H54 (cell line): ENCODE data around the gene LASP1NB.
"Not testable (repeated sequence)": the region's sequence is repeated elsewhere in the genome, so short reads cannot be mapped to it uniquely, and the experiment has no call there.

ENCODE experiments used
- DNase-seq: peaks from one replicate; pipeline ENCODE4 v3.0.0; 2011; ENCODE audit warnings: low spot score, mixed read lengths; ENCODE audit not compliant: insufficient read length
- FAIRE-seq: peaks from 3 replicates; lab custom pipeline; 2011; peaks lifted over from hg19 to GRCh38; lab: Jason Lieb, UNC
- POLR2A ChIP-seq: IDR thresholded peaks from 2 replicates; pipeline ENCODE4 v1.6.1; 2011; ENCODE audit warnings: low read depth, mild to moderate bottlenecking, low read length

LASP1NB gene

GRCh38 chr17:38903404-38903803 lies 22.0 kb upstream of the LASP1NB start:
- DNase-seq (no peak), FAIRE-seq (no peak)
- no peak for TF ChIP-seq POLR2A

DNA sequence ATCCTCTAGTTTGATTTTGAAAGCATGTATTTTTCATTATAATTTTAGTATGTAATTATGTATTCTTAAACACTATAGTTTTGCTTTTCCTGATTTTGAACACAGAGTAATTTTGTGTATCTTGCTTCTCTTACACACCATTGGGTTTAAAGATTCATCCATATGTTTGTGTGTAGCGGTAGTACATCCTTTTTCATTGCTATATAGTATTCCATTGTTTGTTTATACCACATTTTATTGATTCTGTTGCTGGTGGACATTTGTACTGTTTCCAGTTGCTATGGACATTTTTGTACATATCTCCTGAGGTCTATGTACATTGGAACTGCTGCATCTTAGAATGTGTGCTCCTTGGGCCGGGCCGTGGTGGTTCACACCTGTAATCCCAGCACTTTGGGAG lies 20.5 kb upstream of the LASP1NB start:
- no peak for TF ChIP-seq POLR2A
- FAIRE-seq (no peak), DNase-seq (no peak)

- DNase-seq (no peak), FAIRE-seq (no peak)
- no peak for TF ChIP-seq POLR2A
These were observed 20.0 kb upstream of the LASP1NB start for GRCh38 chr17:38905375-38905774.

DNA sequence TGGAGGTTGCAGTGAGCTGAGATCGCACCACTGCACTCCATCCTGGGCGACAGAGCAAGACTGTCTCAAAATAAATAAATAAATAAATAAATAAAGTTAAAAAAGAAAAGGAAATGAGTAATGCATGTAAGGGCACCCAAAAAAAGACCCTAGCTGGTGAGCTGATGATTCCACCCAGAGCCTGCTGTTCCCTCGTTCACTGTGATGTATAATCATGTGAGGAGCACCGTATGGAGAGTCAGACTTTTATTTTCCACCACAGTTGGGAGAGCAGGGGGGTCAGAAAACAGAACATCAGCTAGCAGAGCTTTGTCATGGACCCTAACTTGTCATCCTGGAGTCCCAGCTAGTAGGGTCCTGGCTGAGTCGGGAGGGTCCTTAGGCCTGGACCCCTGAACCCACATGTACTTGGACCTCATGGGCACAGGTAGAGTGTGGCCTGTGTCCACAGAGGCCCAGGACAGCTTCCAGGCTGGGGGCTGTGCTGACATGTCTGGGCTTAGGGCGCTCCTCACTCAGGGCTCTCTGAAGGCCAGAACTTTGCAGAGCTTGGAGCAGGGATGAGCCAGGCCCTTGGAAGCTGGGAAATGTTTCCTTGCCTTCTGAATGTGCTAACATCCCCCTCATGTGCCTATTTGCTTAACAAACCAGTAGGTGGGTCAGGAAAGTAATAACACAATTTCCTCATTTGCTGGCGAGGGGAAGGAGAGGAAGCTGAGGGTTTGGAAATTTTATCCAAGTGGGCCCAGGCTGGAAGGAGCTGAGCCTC lies 18.8 kb upstream of the LASP1NB start:
- no peak for TF ChIP-seq POLR2A
- DNase-seq (no peak), FAIRE-seq (no peak)

GRCh38 chr17:38907930-38908675 lies 17.3 kb upstream of the LASP1NB start:
- no peak for TF ChIP-seq POLR2A
- DNase-seq (no peak), FAIRE-seq (no peak)

DNA sequence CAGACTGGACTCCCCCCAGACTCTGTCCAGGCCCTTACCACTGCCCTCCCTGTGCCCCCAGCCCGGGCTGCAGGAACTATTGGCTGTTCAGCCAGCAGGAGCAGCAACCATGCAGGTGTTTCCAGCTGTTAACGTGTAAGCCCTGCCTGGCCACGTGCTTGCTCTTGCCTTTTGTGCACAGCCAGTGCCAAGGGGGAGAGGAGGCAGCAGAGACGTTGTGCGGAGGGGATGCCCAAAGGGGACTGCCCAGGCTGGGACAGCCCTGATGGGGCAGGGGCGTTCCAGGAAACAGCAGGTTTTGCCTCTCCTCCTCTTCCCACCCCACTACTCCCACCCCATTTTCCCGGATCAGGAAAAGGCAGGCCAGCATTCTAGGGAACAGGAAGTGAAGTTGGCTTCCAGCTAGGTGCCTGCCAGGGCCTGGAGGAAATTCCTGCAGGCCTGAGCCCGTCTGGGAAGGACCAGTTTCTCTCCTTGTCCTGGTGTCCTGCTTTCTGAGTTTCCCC lies 16.7 kb upstream of the LASP1NB start:
- no peak for TF ChIP-seq POLR2A
- DNase-seq (no peak), FAIRE-seq (no peak)

- FAIRE-seq (no peak), DNase-seq (no peak)
- TF ChIP-seq POLR2A: no peak
These were observed 15.1 kb upstream of the LASP1NB start for GRCh38 chr17:38910325-38910724.

DNA sequence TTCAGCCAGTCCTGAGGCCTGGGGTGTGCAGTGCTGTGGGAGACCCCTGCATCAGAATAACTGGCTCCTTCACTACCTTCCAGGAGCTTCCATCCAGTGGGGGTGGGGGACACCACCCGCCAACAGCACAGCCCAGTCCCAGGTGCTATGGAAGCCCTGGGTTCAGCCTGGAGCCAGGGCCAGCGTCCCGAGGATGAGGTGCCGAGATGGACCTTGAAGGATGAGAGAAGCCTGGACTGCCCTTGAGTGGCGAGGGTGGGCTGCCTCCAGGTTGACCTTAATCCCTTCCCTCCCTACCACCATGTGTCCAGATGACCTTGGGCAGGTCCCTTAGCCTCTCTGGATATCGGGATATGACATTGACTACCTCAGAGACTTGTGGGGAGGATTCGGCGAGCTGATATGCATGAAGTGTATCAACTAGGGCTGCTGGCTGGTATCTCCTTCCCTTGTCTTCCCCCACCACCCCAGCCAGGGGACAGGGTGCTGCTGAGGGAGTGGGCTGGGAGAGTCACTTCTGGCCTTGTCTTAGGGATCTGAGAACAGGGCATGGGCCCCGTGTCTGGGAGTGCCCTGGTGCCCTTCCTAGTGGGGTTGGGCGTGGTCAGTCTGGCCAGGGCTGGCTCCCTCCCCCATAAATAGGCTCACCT lies 14.2 kb upstream of the LASP1NB start:
- DNase-seq (no peak), FAIRE-seq (no peak)
- no peak for TF ChIP-seq POLR2A

DNA sequence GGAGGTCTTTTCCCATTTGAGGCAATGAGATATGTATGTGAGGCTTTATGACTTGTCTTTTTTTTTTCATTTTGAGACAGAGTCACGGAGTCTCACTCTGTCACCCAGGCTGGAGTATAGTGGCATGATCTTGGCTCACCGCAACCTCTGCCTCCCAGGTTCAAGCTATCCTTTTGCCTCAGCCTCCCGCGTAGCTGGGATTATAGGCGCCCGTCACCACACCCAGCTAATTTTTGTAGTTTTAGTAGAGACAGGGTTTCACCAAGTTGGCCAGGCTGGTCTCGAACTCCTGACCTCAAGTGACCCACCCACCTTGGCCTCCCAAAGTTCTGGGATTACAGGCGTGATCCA lies 13.7 kb upstream of the LASP1NB start:
- not testable (repeated sequence) for DNase-seq, FAIRE-seq

- no peak for DNase-seq
- TF ChIP-seq POLR2A: no peak
- no peak for FAIRE-seq
These were observed 13.1 kb upstream of the LASP1NB start for GRCh38 chr17:38912221-38912813.

- no peak for TF ChIP-seq POLR2A
- FAIRE-seq: no peak
These were observed 10.4 kb upstream of the LASP1NB start for GRCh38 chr17:38914741-38915638.

DNA sequence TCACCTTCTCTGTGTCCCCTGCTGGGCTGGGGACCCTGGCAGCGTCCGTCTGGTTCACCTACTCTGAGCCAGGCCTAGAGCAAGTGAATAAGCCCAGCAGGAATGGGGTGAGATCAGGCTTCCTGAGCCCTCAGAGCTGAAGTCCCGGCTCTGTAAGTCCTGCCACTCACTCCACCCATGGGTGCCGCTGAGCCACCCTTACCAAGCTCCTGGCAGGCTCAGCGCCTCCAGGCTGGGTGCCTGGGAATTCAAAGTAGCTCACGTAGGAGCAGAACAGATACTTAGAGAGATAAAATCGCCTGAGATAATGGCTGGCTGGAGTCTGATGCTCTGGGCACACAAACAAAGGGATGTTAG lies 9.8 kb upstream of the LASP1NB start:
- FAIRE-seq: no peak
- no peak for TF ChIP-seq POLR2A

More at GRCh38 chr17:38914741-38915638, 10.4 kb upstream of the LASP1NB start:
- DNase-seq: no peak

DNA sequence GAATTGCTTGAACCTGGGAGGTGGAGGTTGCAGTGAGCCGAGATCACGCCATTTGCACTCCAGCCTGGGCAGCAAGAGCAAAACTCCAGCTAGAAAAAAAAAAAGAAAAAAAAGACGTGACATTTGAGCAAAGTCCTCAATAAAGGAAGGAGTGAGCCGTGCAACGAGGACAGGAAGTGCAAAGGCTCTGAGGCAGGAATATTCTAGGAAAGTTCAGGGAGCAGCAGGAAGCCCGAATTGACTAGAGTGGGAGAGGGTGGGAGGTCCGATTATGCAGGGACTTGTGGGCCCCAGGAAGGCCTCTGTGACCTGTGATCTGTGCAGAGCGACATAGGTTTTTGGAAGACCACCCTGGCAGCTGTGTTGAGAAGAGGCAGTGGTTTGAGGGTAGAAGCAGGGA lies 8.6 kb upstream of the LASP1NB start:
- TF ChIP-seq POLR2A: no peak
- FAIRE-seq (no peak), DNase-seq (no peak)

More for the DNA sequence above, 9.8 kb upstream of the LASP1NB start:
- no peak for DNase-seq

- no peak for TF ChIP-seq POLR2A
- no peak for DNase-seq
- no peak for FAIRE-seq
These were observed 8.2 kb upstream of the LASP1NB start for GRCh38 chr17:38917259-38917658.
